PFSK-1 (cell line): ENCODE data around the gene PSME1.

Source experiments
- FOXP2 ChIP-seq: optimal IDR thresholded peaks from 2 replicates; pipeline ENCODE3; 2011; ENCODE audit warnings: borderline replicate concordance, control low read depth, inconsistent platforms; ENCODE audit not compliant: insufficient read depth; ENCODE audit errors: extremely low read length, extremely low read depth
- POLR2AphosphoS5 ChIP-seq: IDR thresholded peaks from 2 replicates; pipeline ENCODE4 v1.6.1; 2012; ENCODE audit warnings: low read depth, mild to moderate bottlenecking, control low read depth, low read length, moderate library complexity
- SIN3A ChIP-seq: IDR thresholded peaks from 2 replicates; pipeline ENCODE4 v1.6.1; 2012; ENCODE audit warnings: mild to moderate bottlenecking, low read length, moderate library complexity, borderline replicate concordance; ENCODE audit not compliant: insufficient read depth
- TAF1 ChIP-seq: IDR thresholded peaks from 2 replicates; pipeline ENCODE4 v1.6.1; 2012; ENCODE audit warnings: low read length, control low read depth, borderline replicate concordance; ENCODE audit not compliant: insufficient read depth
- TF ChIP-seq, protein P1 (sequence below), 2 experiments: IDR thresholded peaks; 2 replicates each; pipeline versions ENCODE4 v1.6.1 to v1.8.0; 2011 to 2012; ENCODE audit warnings: low read depth in 2 of 2, low read length in 2 of 2, control low read depth in 1 of 2, inconsistent platforms in 1 of 2, mild to moderate bottlenecking in 1 of 2, moderate library complexity in 1 of 2; ENCODE audit not compliant: insufficient read depth in 1 of 2

Gene PSME1

DNA sequence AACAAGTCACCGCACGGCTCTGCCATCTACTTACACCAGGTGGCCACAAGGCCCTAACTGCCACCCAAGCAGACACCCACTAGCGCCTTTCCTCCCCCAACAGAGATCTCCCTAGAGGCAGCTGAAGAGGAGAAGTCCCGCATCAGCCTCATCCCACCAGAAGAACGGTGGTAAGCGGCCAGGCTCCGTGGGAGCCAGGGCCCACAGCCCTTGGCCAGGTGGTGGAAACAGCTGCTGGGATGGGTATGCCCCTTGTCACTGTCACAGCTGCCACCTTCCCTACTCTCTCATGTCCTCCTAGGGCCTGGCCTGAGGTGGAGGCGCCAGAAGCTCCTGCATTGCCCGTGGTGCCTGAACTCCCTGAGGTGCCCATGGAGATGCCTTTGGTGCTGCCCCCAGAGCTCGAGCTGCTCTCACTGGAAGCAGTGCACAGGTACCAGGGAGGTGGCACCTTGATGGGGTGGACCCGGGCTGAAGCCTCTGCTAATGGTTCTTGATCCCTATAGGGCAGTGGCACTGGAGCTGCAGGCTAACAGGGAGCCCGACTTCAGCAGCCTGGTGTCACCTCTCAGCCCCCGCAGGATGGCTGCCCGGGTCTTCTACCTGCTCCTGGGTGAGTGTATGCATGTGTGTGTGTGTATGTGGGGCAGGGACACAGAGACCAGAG is 43.4 kb downstream of the PSME1 start:
- TF ChIP-seq FOXP2 (no peak), SIN3A (no peak), TAF1 (no peak), POLR2AphosphoS5 (no peak)
- TF ChIP-seq, protein P1, sequence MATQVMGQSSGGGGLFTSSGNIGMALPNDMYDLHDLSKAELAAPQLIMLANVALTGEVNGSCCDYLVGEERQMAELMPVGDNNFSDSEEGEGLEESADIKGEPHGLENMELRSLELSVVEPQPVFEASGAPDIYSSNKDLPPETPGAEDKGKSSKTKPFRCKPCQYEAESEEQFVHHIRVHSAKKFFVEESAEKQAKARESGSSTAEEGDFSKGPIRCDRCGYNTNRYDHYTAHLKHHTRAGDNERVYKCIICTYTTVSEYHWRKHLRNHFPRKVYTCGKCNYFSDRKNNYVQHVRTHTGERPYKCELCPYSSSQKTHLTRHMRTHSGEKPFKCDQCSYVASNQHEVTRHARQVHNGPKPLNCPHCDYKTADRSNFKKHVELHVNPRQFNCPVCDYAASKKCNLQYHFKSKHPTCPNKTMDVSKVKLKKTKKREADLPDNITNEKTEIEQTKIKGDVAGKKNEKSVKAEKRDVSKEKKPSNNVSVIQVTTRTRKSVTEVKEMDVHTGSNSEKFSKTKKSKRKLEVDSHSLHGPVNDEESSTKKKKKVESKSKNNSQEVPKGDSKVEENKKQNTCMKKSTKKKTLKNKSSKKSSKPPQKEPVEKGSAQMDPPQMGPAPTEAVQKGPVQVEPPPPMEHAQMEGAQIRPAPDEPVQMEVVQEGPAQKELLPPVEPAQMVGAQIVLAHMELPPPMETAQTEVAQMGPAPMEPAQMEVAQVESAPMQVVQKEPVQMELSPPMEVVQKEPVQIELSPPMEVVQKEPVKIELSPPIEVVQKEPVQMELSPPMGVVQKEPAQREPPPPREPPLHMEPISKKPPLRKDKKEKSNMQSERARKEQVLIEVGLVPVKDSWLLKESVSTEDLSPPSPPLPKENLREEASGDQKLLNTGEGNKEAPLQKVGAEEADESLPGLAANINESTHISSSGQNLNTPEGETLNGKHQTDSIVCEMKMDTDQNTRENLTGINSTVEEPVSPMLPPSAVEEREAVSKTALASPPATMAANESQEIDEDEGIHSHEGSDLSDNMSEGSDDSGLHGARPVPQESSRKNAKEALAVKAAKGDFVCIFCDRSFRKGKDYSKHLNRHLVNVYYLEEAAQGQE (IDR thresholded peaks at IDR 0.05; ENCODE audit: insufficient read depth in 1 of 2, low read depth in 2 of 2, low read length in 2 of 2): no peak

DNA sequence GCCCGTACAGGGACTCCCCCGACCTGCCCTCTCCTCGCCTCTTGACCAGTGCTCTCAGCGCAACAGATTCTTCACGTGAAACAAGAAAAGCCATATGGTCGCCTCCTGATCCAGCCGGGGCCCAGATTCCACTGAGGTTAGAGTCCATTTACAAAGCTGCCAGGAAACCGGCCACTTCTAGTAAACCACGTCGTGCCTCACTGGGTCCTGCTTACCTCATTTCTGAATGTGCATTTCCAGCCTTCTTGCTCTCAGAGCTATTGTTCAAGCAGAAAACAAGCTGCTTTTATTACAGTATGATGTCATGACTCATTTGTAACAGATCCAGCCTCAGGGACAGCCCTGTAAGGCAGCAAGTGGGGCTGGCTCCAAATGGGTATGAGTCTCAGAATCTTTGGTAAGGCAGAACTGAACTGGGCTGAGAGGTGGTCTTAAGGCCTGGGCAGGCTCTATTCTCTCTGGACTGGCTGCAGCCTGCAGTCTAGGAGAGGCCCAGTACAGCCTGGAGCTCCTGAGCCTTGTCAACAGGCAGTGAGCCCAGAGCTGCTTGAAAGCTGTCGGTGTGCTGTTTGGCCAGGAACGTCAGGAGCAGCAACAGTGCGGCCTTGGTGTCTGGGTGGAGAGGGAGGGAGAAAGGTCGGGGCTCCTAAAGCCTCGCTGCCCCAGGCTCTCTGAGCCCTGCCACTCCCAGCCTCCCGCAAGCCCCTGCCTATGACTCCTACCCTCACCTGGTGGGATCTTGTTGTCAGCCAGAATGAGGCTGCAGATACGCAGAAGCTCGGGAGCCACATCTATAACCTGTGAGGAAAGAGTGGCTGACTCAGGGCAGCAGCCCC is 44.2 kb downstream of the PSME1 start:
- TF ChIP-seq POLR2AphosphoS5: no peak
- TF ChIP-seq, protein P1 (IDR thresholded peaks at IDR 0.05; ENCODE audit: insufficient read depth in 1 of 2, low read depth in 2 of 2, low read length in 2 of 2): no peak
- TF ChIP-seq TAF1: no peak

DNA sequence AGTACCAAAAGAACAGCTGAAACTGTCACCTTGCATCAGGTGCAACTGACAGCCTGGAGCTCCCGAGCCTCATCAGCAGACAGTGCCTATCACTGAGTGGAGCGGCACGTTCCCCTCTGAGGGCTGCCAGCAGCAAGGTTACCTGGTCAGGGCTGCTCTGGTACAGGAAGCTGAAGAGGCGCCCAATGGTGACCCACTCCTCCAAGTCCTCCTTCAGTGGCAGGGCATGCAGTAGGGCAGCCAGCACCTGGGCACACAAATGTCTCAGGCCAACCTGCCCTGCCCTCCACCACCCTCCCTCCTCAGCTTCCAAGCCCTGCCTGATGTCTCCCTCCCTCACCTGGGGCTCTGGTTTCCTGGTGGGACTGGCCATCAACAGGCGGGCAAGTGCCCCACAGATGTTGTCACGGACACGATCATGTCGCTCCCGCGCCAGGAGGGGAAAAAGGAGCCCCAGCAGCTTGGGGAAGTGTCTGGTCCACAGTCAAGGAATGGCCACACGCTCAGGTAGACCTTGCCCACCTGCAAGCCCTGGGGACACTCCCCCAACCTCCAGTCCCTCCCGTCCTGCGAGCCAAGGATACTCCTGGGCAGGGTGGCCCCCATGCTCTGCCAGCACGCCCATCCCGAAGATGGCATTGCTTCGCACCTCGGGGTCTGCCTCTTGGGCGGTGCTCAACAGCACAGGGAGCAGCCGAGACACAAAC is 45.5 kb downstream of the PSME1 start:
- TF ChIP-seq POLR2AphosphoS5 (0 out of 2 replicates have a peak, but pooled peaks have one; percentile 5), TAF1 (no peak)

DNA sequence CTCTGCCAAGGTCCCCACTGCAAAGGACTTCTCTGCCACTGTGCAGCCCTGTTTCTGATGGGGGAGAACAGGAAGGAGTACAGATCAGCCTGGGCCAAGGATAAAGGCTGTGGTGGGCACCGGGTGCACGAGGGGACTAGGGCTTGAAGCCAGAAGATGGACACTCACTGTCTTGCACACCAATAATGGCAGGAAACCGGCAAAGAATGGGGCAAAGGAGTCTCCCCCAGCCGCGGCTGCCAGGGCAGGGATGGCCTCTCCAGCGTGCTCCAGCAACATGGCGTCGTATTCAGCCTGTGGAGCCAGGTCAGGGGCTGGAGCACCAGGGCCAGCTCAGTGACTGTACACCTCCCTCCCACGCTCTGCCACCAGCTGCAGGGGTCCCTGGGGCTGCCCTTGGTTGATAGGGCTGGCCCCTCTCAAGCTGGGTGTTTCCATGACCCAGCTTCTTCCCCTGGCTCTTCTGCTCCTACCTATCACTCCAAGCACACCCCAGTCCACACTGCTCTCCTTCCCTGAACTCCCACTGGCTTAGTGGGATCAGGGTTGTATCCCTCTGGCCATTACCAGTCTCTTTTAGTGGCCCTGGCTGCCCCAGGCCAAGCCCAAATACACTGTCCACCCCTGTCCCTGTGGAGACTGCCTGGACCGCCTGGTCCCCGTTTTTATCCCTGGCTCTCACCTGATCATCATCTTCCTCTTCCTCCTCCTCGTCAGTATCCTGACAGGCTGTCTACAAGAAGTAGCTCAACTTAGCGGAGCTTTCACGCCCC is 46.3 kb downstream of the PSME1 start:
- TF ChIP-seq SIN3A (no peak), TAF1 (no peak), FOXP2 (no peak), POLR2AphosphoS5 (no peak)
- TF ChIP-seq, protein P1 (IDR thresholded peaks at IDR 0.05; ENCODE audit: insufficient read depth in 1 of 2, low read depth in 2 of 2, low read length in 2 of 2): no peak

DNA sequence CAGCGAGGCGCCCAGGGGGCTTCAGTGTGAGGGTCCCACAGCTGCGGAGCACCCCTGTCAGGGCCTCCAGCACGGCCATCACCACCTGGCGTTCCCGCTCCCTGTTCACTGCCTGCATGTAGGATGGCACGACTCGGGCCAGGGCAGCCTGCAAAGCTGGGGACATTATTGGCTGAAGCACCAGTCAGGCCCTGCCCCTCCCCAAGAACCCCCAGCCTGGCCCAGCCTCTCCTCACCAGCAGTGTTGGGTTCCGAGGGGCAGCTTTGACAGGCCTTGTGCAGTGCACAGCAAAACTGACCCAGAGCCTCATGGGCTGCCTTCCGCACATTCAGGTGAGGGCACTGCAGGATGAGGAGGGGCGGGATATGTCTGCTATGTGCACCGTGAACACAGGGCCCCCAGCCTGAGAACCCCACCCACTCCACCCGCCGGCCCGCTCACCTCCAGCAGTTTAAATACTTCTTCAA is 47.1 kb downstream of the PSME1 start:
- TF ChIP-seq POLR2AphosphoS5 (no peak), TAF1 (no peak), SIN3A (no peak), FOXP2 (no peak)
- TF ChIP-seq, protein P1 (IDR thresholded peaks at IDR 0.05; ENCODE audit: insufficient read depth in 1 of 2, low read depth in 2 of 2, low read length in 2 of 2): no peak
